GM13976 (cell line): ENCODE measurements around the gene CCDC177.
A peak's percentile ranks its signal among the peaks of the same experiment; 100 is the strongest.

Experiments
- DNase-seq: peaks from one replicate; pipeline ENCODE4 v3.0.0; 2012; ENCODE audit warnings: low spot score
- in situ Hi-C: fragments of 300-500 bp; cut with MboI; formaldehyde crosslinking; loops from one replicate; pipeline ENCODE4 v1.12.0; 2022; ENCODE audit warnings: low sequenced_read_pairs, mixed read lengths, inconsistent platforms; ENCODE audit not compliant: unreplicated experiment
- TF ChIP-seq, protein P1 (sequence below): IDR thresholded peaks from 2 replicates; pipeline ENCODE4 v1.5.1; 2012; ENCODE audit warnings: borderline replicate concordance, mild to moderate bottlenecking; ENCODE audit not compliant: insufficient read depth; ENCODE audit errors: extremely low read depth, missing control alignments, control extremely low read depth

CCDC177 gene

DNA sequence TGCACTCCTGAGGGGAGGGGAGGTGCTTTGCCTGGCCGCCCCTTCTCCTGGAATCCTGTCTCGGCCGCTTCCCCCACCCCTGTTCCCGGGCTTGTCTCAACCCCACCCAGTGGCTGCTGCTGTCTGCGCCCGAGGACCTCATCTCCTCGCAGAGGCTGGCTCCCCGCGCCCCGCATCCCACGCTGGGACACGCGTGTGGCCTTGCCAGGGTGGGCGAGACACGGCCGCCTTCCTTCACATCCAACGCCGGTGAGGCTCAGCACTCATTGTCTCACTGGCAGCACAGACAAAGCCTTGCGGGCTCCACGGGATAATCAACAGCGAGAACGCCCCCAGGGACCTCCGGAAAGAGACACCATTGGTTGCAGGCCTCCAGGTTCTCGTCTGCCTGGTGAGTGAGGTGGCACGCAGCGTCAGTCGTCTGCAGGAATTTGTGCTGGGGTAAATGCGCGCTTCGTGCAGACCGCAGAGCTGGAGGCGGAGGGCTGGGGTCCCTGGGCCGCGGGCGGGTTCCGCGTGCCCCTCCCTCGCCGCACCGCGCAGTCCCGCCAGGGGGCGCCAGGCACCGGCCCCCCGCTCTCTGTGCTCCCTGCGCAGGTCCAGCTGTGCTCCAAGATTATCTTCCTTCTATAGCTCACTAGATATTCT is 26.8 kb downstream of the CCDC177 start:
- TF ChIP-seq, protein P1, sequence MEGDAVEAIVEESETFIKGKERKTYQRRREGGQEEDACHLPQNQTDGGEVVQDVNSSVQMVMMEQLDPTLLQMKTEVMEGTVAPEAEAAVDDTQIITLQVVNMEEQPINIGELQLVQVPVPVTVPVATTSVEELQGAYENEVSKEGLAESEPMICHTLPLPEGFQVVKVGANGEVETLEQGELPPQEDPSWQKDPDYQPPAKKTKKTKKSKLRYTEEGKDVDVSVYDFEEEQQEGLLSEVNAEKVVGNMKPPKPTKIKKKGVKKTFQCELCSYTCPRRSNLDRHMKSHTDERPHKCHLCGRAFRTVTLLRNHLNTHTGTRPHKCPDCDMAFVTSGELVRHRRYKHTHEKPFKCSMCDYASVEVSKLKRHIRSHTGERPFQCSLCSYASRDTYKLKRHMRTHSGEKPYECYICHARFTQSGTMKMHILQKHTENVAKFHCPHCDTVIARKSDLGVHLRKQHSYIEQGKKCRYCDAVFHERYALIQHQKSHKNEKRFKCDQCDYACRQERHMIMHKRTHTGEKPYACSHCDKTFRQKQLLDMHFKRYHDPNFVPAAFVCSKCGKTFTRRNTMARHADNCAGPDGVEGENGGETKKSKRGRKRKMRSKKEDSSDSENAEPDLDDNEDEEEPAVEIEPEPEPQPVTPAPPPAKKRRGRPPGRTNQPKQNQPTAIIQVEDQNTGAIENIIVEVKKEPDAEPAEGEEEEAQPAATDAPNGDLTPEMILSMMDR, result peak; percentile 53
- DNase-seq, result peak; percentile 69
- in situ Hi-C loops, result no loop called here

DNA sequence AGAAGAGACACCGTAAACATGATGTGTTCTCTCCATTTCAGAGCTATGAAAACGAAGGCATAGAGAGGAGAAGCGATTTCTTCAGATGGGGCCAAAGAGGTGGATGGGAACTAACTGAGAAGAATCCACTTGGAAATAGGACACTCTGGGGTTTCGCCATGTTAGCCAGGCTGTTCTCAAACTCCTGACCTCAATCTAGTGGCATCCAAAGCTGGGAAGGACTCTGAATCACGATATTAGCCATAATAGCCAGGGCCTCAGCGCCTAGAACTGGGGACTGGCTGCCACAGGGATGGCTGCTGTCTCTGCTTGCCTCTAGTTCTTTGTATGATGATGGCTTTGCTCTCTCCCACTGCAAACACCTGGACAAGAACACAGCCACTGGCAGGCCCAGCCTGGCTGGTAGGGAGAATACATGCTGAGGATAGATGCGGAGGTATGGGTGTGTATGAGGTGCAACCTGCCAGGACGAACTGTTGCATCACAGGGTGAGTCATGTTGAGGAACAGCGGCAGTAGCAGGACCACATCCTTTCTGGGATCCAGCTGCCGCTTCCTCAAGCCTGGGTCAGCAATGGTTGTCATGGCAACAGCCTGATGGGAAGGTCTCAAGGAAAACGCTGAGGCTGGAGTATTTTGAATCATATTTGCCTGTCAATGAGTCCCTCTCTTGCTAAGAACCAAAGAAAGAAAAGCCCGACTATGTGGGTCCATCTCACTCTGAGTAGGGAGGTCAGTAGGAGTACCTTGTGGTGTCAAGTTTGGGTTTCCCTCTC is 31.1 kb downstream of the CCDC177 start:
- TF ChIP-seq, protein P1, result no peak
- in situ Hi-C loops, result no loop called here
- no peak for DNase-seq

DNA sequence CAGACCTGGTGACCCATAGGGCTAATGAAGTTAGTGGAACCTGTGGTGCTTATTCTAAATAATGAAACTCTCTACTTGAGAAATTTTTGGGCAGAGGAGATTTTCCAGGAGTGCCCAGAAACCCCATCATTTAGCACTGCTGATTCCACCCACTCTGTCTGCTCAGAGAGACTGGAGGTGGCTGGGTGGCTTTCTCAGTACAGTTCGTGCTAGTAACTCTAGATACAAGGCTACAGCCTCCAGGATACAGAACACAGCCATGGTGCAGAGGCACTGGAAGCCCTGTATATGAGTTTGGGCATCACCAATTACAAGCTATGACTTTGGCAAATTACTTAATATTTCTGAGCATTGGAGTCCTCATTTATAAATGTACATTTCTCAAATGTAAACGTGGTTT is 32.4 kb downstream of the CCDC177 start:
- in situ Hi-C loops, result no loop called here

GRCh38 chr14:69540654-69541335 is 33.9 kb downstream of the CCDC177 start:
- in situ Hi-C loops, result no loop called here
- DNase-seq, result no peak
- TF ChIP-seq, protein P1, result no peak

More for the DNA sequence above, 32.4 kb downstream of the CCDC177 start:
- no peak for DNase-seq
- TF ChIP-seq, protein P1, result no peak

DNA sequence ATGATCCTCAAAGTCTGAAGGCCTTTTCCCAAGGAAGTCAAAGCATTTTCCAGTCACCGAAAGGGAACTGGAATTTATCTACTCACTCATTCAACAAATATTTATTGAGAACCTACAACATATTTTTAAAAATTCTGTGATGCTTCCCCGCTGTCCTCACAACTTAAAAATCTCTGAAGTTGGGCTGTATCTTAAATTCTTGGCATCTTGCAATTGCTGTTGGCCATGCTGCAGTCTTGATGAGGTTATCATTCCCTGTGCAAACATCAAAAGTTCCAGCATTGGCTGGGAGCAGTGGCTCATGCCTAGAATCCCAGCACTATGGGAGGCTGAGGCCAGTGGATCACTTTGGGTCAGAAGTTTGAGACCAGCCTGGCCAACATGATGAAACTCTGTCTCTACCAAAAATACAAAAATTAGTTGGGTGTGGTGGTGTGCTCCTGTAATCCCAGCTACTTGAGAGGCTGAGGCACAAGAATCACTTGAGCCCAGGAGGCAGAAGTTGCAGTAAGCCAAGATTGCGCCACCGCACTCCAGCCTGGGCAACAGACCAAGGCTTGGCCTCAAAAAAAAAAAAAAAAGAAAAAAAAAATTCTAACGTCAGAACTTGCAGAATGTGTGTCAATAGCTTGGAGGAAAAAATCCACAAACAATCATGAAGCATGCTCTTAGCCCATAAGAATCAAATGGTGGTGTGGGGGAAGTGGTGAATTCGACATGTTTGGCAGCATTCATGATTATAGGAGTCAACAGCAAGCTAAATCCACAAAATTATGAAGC is 34.9 kb downstream of the CCDC177 start:
- DNase-seq, result no peak
- TF ChIP-seq, protein P1, result no peak

GRCh38 chr14:69538766-69539165 is 35.9 kb downstream of the CCDC177 start:
- TF ChIP-seq, protein P1, result no peak
- in situ Hi-C loops, result no loop called here
- DNase-seq, result no peak

More for the DNA sequence above, 34.9 kb downstream of the CCDC177 start:
- in situ Hi-C loops, result no loop called here
